Measurements from ENCODE around the gene PPP1R9A.

The PPP1R9A gene

GRCh38 chr7:94980418-94981142 is 73.2 kb downstream of the PPP1R9A start:
- H3K4me1 ChIP-seq (ENCODE audit: control insufficient read depth, insufficient read depth, low read length) = no peaks in the 10 kb centered on the region
- ChIA-PET CTCF (no interaction called here), POLR2A (no interaction called here)
- no peak overlapping the region for H3K27ac ChIP-seq (ENCODE audit: extremely low read depth, low read depth, low read length)
- TF ChIP-seq ZNF26 (tag by site-specific recombination; IDR thresholded peaks at IDR 0.05) (no peak), WT1 (tag by site-specific recombination; IDR thresholded peaks at IDR 0.05) (no peak), ZNF266 (tag by site-specific recombination; IDR thresholded peaks at IDR 0.05; ENCODE audit: low read depth) (no peak), ZNF658 (tag by site-specific recombination; IDR thresholded peaks at IDR 0.05) (no peak), KLF17 (tag by site-specific recombination; IDR thresholded peaks at IDR 0.05) (no peak), ZNF18 (tag by site-specific recombination; IDR thresholded peaks at IDR 0.05) (no peak), ZNF677 (tag by site-specific recombination; IDR thresholded peaks at IDR 0.05) (no peak), ZNF48 (tag by site-specific recombination; IDR thresholded peaks at IDR 0.05) (no peak), ZBTB26 (tag by site-specific recombination; optimal IDR thresholded peaks at IDR 0.05) (no peak), ZNF561 (tag by site-specific recombination; IDR thresholded peaks at IDR 0.05; ENCODE audit: borderline replicate concordance) (no peak), PBX3 (CRISPR knock-in tag; IDR thresholded peaks at IDR 0.05) (no peak), ZNF169 (tag by site-specific recombination; IDR thresholded peaks at IDR 0.05) (no peak)
- no peaks in the 10 kb centered on the region for H3K36me3 ChIP-seq (ENCODE audit: control insufficient read depth in 2 of 2, insufficient read depth in 1 of 2, low read length in 2 of 2)
- no peak overlapping the region for H3K4me3 ChIP-seq (ENCODE audit: low read depth, low read length)
- H3K9me3 ChIP-seq (ENCODE audit: control insufficient read depth, insufficient read depth, low read depth, low read length) = no peaks in the 10 kb centered on the region

- ChIA-PET POLR2A (no interaction called here), CTCF (interaction anchor here (0.6 kb wide), 1 partner anchor 1189 kb away, joined by 3 read pairs; no protein-coding TSS in a partner anchor)
- Histone ChIP-seq H3K4me1 (ENCODE audit: control insufficient read depth, insufficient read depth, low read length) (peaks cover 7% of the 10 kb centered on the region; the same call in 1 of the 2 replicates), H3K27ac (ENCODE audit: extremely low read depth, low read depth, low read length) (no peak overlapping the region), H3K4me3 (ENCODE audit: low read depth, low read length) (no peak overlapping the region), H3K36me3 (ENCODE audit: control insufficient read depth in 2 of 2, insufficient read depth in 1 of 2, low read length in 2 of 2) (no peaks in the 10 kb centered on the region), H3K9me3 (ENCODE audit: control insufficient read depth, insufficient read depth, low read depth, low read length) (no peaks in the 10 kb centered on the region; the same call in 1 of the 2 replicates)
- TF ChIP-seq CTCF (tag by site-specific recombination; IDR thresholded peaks at IDR 0.05) (no peak), ZSCAN16 (tag by site-specific recombination; IDR thresholded peaks at IDR 0.05) (no peak), BCL6B (tag by site-specific recombination; IDR thresholded peaks at IDR 0.05) (no peak), ZNF571 (tag by site-specific recombination; IDR thresholded peaks at IDR 0.05) (no peak), ZBTB7A (tag by site-specific recombination; IDR thresholded peaks at IDR 0.05; ENCODE audit: low read depth) (no peak), REPIN1 (tag by site-specific recombination; IDR thresholded peaks at IDR 0.05; ENCODE audit: low read depth) (no peak), YY2 (tag by site-specific recombination; IDR thresholded peaks at IDR 0.05) (no peak), SETDB1 (IDR thresholded peaks at IDR 0.05; ENCODE audit: insufficient read length, low read length) (no peak), ZNF791 (tag by site-specific recombination; IDR thresholded peaks at IDR 0.05) (no peak), KLF10 (tag by site-specific recombination; IDR thresholded peaks at IDR 0.05) (no peak), ZNF184 (tag by site-specific recombination; IDR thresholded peaks at IDR 0.05) (no peak)
Measured at GRCh38 chr7:94995921-94996320, 88.5 kb downstream of the PPP1R9A start.
